ENCODE measurements around the gene GNAS.

Gene GNAS

GRCh38 chr20:58882704-58883089, 30.2 kb downstream of the GNAS start:
- TF ChIP-seq LEF1 (IDR thresholded peaks at IDR 0.05; ENCODE audit: borderline replicate concordance), result no peak
- no peak for DNase-seq (ENCODE audit: extremely low spot score)
- POLR2A ChIA-PET, result no interaction called here
- CTCF ChIA-PET, result interaction anchor here (0.6 kb wide), 2 partner anchors 183 to 401 kb away, joined by 3 to 5 read pairs; no protein-coding TSS in a partner anchor

GRCh38 chr20:58883241-58883691, 30.8 kb downstream of the GNAS start:
- TF ChIP-seq FOXK2 (IDR thresholded peaks at IDR 0.05), result no peak
- no peak for TF ChIP-seq HDGF (IDR thresholded peaks at IDR 0.05; ENCODE audit: borderline replicate concordance)
- TF ChIP-seq NFRKB (IDR thresholded peaks at IDR 0.05), result no peak
- no peak for TF ChIP-seq PKNOX1 (IDR thresholded peaks at IDR 0.05)
- TF ChIP-seq ZNF384 (IDR thresholded peaks at IDR 0.05), result no peak
- TF ChIP-seq SUZ12 (IDR thresholded peaks at IDR 0.05), result no peak
- no peak for TF ChIP-seq LEF1 (IDR thresholded peaks at IDR 0.05; ENCODE audit: borderline replicate concordance)
- TF ChIP-seq BHLHE40 (IDR thresholded peaks at IDR 0.05; ENCODE audit: borderline replicate concordance), result no peak
- TF ChIP-seq TARDBP (IDR thresholded peaks at IDR 0.05), result no peak
- TF ChIP-seq CTBP1 (IDR thresholded peaks at IDR 0.05; ENCODE audit: borderline replicate concordance), result no peak
- TF ChIP-seq FOXM1 (IDR thresholded peaks at IDR 0.05; ENCODE audit: borderline replicate concordance), result no peak
- no peak for TF ChIP-seq SP1 (IDR thresholded peaks at IDR 0.05)
- no peak for TF ChIP-seq FOXA1 (IDR thresholded peaks at IDR 0.05)
- ChIA-PET POLR2A (no interaction called here), CTCF (interaction anchor here (0.6 kb wide), 2 partner anchors 183 to 402 kb away, joined by 3 to 5 read pairs; no protein-coding TSS in a partner anchor)
- no peak for DNase-seq (ENCODE audit: extremely low spot score)

GRCh38 chr20:58884966-58885365, 32.5 kb downstream of the GNAS start:
- TF ChIP-seq TARDBP (IDR thresholded peaks at IDR 0.05) (no peak), ZNF384 (IDR thresholded peaks at IDR 0.05) (no peak), ELF4 (IDR thresholded peaks at IDR 0.05) (no peak), SUZ12 (IDR thresholded peaks at IDR 0.05) (no peak), BHLHE40 (IDR thresholded peaks at IDR 0.05; ENCODE audit: borderline replicate concordance) (no peak), FOXM1 (IDR thresholded peaks at IDR 0.05; ENCODE audit: borderline replicate concordance) (no peak), PKNOX1 (IDR thresholded peaks at IDR 0.05) (no peak), L3MBTL2 (conservative IDR thresholded peaks at IDR 0.05) (no peak), FOXA1 (IDR thresholded peaks at IDR 0.05) (no peak), LEF1 (IDR thresholded peaks at IDR 0.05; ENCODE audit: borderline replicate concordance) (no peak), FOXK2 (IDR thresholded peaks at IDR 0.05) (no peak)
- DNase-seq (ENCODE audit: extremely low spot score), result no peak
- ChIA-PET POLR2A (no interaction called here), CTCF (no interaction called here)

GRCh38 chr20:58886546-58886945, 34.0 kb downstream of the GNAS start:
- CTCF ChIA-PET, result no interaction called here
- POLR2A ChIA-PET, result interaction anchor here (0.8 to 0.9 kb wide), 2 partner anchors 10 to 145 kb away, joined by 3 to 4 read pairs; partner anchors contain the start of gene ATP5F1E
- no peak for DNase-seq (ENCODE audit: extremely low spot score)
- TF ChIP-seq SP1 (IDR thresholded peaks at IDR 0.05) (no peak), CTBP1 (IDR thresholded peaks at IDR 0.05; ENCODE audit: borderline replicate concordance) (no peak), ZNF384 (IDR thresholded peaks at IDR 0.05) (no peak), TARDBP (IDR thresholded peaks at IDR 0.05) (no peak), BHLHE40 (IDR thresholded peaks at IDR 0.05; ENCODE audit: borderline replicate concordance) (no peak), L3MBTL2 (conservative IDR thresholded peaks at IDR 0.05) (no peak), SUZ12 (IDR thresholded peaks at IDR 0.05) (no peak), FOXA1 (IDR thresholded peaks at IDR 0.05) (no peak)

- POLR2A ChIA-PET, result no interaction called here
- CTCF ChIA-PET, result no interaction called here
- DNase-seq (ENCODE audit: extremely low spot score), result no peak
- no peak for TF ChIP-seq ARNT (IDR thresholded peaks at IDR 0.05)
- TF ChIP-seq FOXA1 (IDR thresholded peaks at IDR 0.05), result no peak
- no peak for TF ChIP-seq SP1 (IDR thresholded peaks at IDR 0.05)
- no peak for TF ChIP-seq PKNOX1 (IDR thresholded peaks at IDR 0.05)
- TF ChIP-seq ELF4 (IDR thresholded peaks at IDR 0.05), result no peak
- no peak for TF ChIP-seq HDGF (IDR thresholded peaks at IDR 0.05; ENCODE audit: borderline replicate concordance)
- TF ChIP-seq NFRKB (IDR thresholded peaks at IDR 0.05), result no peak
- TF ChIP-seq FOXM1 (IDR thresholded peaks at IDR 0.05; ENCODE audit: borderline replicate concordance), result no peak
- TF ChIP-seq SUZ12 (IDR thresholded peaks at IDR 0.05), result no peak
- no peak for TF ChIP-seq CTBP1 (IDR thresholded peaks at IDR 0.05; ENCODE audit: borderline replicate concordance)
- no peak for TF ChIP-seq TARDBP (IDR thresholded peaks at IDR 0.05)
- no peak for TF ChIP-seq FOXK2 (IDR thresholded peaks at IDR 0.05)
- TF ChIP-seq LEF1 (IDR thresholded peaks at IDR 0.05; ENCODE audit: borderline replicate concordance), result no peak
- TF ChIP-seq BHLHE40 (IDR thresholded peaks at IDR 0.05; ENCODE audit: borderline replicate concordance), result no peak
These were observed 35.6 kb downstream of the GNAS start for GRCh38 chr20:58888103-58888502.

- POLR2A ChIA-PET, result interaction anchor here (0.6 to 1.5 kb wide), 6 partner anchors 11 to 641 kb away, joined by 3 to 4 read pairs (median 3); partner anchors contain the start of gene ATP5F1E
- peak; percentile 71 for DNase-seq (ENCODE audit: extremely low spot score)
- CTCF ChIA-PET, result no interaction called here
- TF ChIP-seq BHLHE40 (IDR thresholded peaks at IDR 0.05; ENCODE audit: borderline replicate concordance), result no peak
- TF ChIP-seq TARDBP (IDR thresholded peaks at IDR 0.05), result no peak
- no peak for TF ChIP-seq SP1 (IDR thresholded peaks at IDR 0.05)
- no peak for TF ChIP-seq HDGF (IDR thresholded peaks at IDR 0.05; ENCODE audit: borderline replicate concordance)
- peak; percentile 71 for TF ChIP-seq L3MBTL2 (conservative IDR thresholded peaks at IDR 0.05)
- TF ChIP-seq ARNT (IDR thresholded peaks at IDR 0.05), result no peak
- TF ChIP-seq FOXM1 (IDR thresholded peaks at IDR 0.05; ENCODE audit: borderline replicate concordance), result peak; percentile 80; the same call in 1 of the 2 replicates
- no peak for TF ChIP-seq FOXK2 (IDR thresholded peaks at IDR 0.05)
These were observed 36.2 kb downstream of the GNAS start for GRCh38 chr20:58888521-58889333.
